ENCODE measurements around the gene TEAD2. TPM values are rescaled to one million over a fixed set of nuclear protein-coding genes. Genes with fewer than 3 reads are reported as not detected.

The TEAD2 gene
- total and polyA plus RNA-seq, 9 of the 15 experiments (the other 6 are each of a cell fraction or from before 2014, with no cell fraction given), result 1.6 to 27.0 (median 13.9) TPM

- TF ChIP-seq IRF1 (CRISPR knock-in tag; IDR thresholded peaks at IDR 0.05; ENCODE audit: borderline replicate concordance) (no peak), BRF2 (IDR thresholded peaks at IDR 0.05; ENCODE audit: borderline replicate concordance, insufficient read depth, insufficient read length) (no peak), SIRT6 (IDR thresholded peaks at IDR 0.05; ENCODE audit: low read depth, low read length) (no peak), SAP30 (IDR thresholded peaks at IDR 0.05; ENCODE audit: borderline replicate concordance, insufficient read depth, low read depth, low read length, poor library complexity, severe bottlenecking) (no peak), BMI1 (IDR thresholded peaks at IDR 0.05; ENCODE audit: low read length) (no peak), L3MBTL2 (IDR thresholded peaks at IDR 0.05) (peak; percentile 77), CBX3 (IDR thresholded peaks at IDR 0.05; ENCODE audit: borderline replicate concordance in 1 of 2, low read length in 2 of 2) (peak in 1 of 2 experiments; percentile 78; a peak in 1 of 3 replicates), CHD2 (IDR thresholded peaks at IDR 0.05; ENCODE audit: low read depth, low read length) (no peak), ZNF449 (CRISPR knock-in tag; IDR thresholded peaks at IDR 0.05) (no peak), HSF4 (CRISPR knock-in tag; IDR thresholded peaks at IDR 0.05; ENCODE audit: borderline replicate concordance) (no peak), TBL1XR1 (IDR thresholded peaks at IDR 0.05; ENCODE audit: low read length in 2 of 2) (peak in 1 of 2 experiments; percentile 14; a peak in 1 of 4 replicates), HNRNPUL1 (IDR thresholded peaks at IDR 0.05; ENCODE audit: low read length) (no peak), RAD51 (IDR thresholded peaks at IDR 0.05; ENCODE audit: borderline replicate concordance, low read depth) (no peak; the same call in 1 of the 2 replicates), PML (IDR thresholded peaks at IDR 0.05; ENCODE audit: low read length) (no peak), TEAD4 (IDR thresholded peaks at IDR 0.05; ENCODE audit: low read length) (peak; percentile 51; the same call in 1 of the 2 replicates), TEAD4 (CRISPR knock-in tag; IDR thresholded peaks at IDR 0.05; ENCODE audit: borderline replicate concordance) (no peak)
Observed at GRCh38 chr19:49363268-49364082, 1.3 kb upstream of the TEAD2 start, which contains the start of gene DKKL1 (continued).

All from K562 (cell line).